ENCODE results near the gene CACNA2D2.

The CACNA2D2 gene

GRCh38 chr3:50410185-50410584 lies 93.2 kb downstream of the CACNA2D2 start:
- TF ChIP-seq, protein P1, sequence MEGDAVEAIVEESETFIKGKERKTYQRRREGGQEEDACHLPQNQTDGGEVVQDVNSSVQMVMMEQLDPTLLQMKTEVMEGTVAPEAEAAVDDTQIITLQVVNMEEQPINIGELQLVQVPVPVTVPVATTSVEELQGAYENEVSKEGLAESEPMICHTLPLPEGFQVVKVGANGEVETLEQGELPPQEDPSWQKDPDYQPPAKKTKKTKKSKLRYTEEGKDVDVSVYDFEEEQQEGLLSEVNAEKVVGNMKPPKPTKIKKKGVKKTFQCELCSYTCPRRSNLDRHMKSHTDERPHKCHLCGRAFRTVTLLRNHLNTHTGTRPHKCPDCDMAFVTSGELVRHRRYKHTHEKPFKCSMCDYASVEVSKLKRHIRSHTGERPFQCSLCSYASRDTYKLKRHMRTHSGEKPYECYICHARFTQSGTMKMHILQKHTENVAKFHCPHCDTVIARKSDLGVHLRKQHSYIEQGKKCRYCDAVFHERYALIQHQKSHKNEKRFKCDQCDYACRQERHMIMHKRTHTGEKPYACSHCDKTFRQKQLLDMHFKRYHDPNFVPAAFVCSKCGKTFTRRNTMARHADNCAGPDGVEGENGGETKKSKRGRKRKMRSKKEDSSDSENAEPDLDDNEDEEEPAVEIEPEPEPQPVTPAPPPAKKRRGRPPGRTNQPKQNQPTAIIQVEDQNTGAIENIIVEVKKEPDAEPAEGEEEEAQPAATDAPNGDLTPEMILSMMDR (IDR thresholded peaks at IDR 0.05), result no peak

DNA sequence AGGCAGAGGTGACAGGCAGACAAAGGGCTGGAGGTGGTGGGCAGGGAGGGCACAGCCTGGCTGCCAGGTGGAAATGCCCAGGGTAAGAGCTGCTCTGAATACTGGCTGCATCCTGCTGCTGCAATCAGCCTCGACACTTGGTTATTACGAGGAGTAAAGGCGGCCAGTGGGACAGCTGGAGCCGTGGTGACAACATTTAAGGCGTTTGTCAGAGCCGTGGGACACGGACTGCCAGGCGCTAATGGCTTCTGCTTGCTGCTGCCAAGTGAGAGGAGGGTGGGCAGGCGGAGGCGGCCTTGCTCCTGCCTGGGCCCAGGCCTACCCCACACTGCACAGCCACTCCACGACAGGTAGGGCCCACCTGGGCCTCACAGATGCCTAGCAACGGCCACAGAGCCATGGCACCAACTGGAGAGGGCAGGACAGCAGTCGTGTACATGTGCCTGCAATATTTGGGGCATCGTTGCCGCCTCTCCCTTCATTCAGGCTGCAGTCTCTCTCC lies 94.9 kb downstream of the CACNA2D2 start:
- TF ChIP-seq, protein P1 (IDR thresholded peaks at IDR 0.05), result no peak

- TF ChIP-seq, protein P1 (IDR thresholded peaks at IDR 0.05), result no peak
Measured at GRCh38 chr3:50406487-50406886, 96.9 kb downstream of the CACNA2D2 start.

- TF ChIP-seq, protein P1 (IDR thresholded peaks at IDR 0.05), result no peak
Measured at GRCh38 chr3:50405249-50405648, 98.2 kb downstream of the CACNA2D2 start.

GRCh38 chr3:50401978-50402595 lies 101.3 kb downstream of the CACNA2D2 start:
- TF ChIP-seq, protein P1 (IDR thresholded peaks at IDR 0.05), result no peak

GRCh38 chr3:50396502-50396901 lies 106.9 kb downstream of the CACNA2D2 start:
- TF ChIP-seq, protein P1 (IDR thresholded peaks at IDR 0.05), result no peak

DNA sequence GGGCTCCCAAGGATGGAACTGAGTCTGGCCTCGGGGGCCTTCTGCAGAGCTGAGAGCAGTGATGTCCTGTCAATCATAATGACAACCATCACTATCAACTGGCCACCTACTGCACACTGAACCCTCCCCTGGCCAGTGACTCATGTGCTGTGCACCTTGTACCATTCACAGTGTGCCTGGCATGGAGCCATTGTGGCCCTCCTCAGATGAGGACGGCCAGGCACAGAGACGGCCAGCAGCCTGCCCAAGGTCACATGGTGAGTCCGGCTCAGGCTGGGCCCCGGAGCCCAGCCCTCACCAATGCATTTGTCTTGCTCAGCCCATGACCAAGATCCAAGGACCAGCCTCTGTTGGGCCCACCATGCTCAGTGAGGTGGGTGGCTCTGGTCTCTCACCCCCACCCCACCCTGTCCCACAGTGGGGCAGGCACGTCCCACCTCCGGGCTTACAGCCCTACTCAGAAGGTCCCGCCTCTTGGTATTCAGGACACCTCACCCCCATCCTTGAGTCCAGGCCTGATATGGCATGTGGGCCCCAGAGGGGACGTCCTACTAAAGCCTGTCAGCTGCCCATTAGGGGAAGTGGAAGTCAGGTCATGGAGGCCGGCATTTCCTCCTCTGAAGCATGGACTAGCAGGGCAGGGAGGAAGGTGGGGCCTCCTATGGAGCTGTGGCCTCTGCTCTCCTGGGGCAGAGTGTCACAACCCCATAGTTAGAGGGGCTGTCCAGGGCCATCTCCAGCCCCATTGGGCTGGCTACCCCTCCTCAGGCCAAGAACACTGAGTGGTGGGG lies 108.2 kb downstream of the CACNA2D2 start:
- TF ChIP-seq, protein P1 (IDR thresholded peaks at IDR 0.05), result no peak

Measured in LNCAP (cell line).